ENCODE measurements around the gene MCOLN1.
A peak's percentile ranks its signal among the peaks of the same experiment; 100 is the strongest.
"Not testable (repeated sequence)": the region's sequence is repeated elsewhere in the genome, so short reads cannot be mapped to it uniquely, and the experiment has no call there.

MCOLN1 gene

DNA sequence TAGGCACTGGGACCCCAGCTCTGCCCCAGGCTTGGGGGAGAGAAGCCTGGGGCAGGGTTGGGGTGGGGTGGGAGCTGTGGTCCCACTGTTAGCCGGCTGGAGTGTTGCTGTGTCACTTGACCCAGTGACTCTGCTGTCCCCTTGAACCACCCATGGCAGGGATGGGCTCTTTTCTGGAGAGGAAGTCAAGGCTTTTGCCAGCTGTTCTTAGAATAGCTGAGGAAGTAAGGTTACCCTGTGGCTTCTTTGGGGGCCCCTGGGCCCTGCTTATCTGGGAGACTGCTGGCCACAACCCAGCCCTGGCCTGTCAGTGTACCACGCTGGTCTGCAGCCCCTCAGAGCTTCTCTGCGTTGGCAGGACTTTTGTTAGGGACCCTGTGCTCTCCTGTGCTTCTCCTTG lies 22.2 kb downstream of the MCOLN1 start:
- no peak for DNase-seq

DNA sequence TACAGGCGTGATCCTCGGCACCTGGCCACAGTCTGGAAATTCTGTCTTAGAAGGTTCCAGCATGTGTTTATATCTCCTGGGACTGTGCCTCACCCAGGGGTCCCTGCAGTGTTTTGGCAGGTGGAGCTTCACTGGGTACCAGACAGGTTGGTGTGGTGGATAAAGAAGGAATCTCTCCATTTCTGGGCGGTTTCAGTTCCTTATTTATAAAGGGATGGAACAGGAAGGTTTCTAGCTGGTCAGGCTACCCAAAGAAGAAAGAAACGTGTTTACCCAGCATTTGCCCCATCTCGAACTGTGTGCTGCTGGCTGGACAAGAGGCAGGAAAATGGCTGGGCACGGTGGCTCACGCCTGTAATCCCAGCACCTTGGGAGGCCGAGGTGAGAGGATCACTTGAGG lies 22.9 kb downstream of the MCOLN1 start:
- DNase-seq, result no peak

DNA sequence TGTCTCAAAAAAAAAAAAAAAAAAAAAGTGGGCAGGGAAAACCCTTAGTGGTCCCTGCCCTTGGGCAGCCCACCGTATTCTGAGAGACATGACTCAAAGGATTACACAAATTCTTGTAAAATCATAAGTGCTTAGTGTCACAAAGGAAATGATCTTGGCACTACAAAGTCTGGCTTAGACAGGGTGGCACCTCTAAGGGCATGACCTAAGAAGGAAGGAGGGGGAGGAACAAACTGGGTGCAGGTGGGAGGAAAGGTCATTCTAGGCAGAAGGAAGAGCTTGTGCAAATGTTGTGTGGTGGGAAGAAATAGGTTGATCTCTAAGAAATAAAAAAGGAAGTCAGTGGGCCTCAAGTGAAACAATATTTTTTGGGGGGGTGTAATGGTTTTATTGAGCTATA lies 23.5 kb downstream of the MCOLN1 start:
- no peak for DNase-seq

DNA sequence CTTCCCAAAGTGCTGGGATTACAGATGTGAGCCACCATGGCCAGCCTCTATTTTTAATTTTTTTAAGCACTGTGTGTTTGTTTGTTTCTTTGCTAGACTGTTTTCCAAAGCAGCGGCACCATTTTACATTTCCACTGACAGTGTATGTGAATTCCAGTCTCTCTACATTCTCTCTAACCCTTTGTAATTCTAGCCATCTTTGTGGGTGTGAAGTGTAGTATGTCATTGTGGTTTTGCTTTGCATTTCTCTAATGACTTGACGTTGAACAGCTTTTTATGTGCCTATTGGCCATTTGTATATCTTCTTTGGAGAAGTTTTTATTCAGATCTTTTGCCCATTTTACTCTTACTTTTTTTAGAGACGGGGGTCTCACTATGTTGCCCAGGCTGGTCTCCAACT lies 24.7 kb downstream of the MCOLN1 start:
- no peak for DNase-seq

DNA sequence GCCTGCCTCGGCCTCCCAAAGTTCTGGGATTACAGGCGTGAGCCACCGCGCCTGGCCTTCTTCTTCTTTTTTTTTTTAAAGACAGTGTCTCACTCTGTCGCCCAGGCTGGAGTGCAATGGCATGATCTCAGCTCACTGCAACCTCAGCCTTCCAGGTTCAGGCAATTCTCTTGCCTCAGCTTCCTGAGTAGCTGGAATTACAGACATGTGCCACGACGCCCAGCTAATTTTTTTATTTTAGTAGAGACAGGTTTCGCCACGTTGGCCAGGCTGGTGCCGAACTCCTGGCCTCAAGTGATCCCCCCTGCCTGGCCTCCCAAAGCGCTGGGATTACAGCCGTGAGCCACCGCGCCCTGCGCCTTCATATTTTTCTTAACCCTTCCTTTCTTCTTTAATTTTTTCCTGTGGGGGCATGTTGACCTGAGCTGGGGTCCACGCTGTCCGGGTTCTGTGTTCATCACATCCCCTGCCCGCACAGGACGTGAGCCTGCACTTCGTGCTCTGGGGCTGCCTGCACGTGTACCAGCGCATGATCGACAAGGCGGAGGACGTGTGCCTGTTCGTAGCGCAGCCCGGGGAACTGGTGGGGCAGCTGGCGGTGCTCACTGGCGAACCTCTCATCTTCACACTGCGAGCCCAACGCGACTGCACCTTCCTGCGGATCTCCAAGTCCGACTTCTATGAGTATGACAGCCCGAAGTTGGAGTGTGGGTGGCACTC lies 27.2 kb downstream of the MCOLN1 start:
- DNase-seq, result no peak

DNA sequence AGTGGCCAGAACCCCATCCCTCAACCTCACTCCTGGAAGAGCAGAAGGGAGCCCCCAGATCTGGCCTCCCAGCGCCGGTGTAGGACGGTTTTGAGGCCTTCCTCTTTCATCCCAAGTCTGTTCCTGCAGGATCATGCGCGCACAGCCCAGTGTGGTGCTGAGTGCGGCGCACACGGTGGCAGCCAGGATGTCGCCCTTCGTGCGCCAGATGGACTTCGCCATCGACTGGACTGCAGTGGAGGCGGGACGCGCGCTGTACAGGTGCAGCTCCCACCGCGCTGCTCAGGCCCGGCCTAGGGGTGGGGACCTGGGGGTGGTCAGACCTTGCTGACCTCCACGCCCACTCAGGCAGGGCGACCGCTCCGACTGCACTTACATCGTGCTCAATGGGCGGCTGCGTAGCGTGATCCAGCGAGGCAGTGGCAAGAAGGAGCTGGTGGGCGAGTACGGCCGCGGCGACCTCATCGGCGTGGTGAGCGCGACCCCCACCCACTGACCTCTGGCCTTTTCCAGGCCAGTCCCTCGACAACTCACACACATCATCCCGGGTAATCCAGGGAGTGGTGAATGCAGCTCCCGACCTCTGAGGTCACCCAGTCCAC lies 27.8 kb downstream of the MCOLN1 start:
- DNase-seq, result no peak

DNA sequence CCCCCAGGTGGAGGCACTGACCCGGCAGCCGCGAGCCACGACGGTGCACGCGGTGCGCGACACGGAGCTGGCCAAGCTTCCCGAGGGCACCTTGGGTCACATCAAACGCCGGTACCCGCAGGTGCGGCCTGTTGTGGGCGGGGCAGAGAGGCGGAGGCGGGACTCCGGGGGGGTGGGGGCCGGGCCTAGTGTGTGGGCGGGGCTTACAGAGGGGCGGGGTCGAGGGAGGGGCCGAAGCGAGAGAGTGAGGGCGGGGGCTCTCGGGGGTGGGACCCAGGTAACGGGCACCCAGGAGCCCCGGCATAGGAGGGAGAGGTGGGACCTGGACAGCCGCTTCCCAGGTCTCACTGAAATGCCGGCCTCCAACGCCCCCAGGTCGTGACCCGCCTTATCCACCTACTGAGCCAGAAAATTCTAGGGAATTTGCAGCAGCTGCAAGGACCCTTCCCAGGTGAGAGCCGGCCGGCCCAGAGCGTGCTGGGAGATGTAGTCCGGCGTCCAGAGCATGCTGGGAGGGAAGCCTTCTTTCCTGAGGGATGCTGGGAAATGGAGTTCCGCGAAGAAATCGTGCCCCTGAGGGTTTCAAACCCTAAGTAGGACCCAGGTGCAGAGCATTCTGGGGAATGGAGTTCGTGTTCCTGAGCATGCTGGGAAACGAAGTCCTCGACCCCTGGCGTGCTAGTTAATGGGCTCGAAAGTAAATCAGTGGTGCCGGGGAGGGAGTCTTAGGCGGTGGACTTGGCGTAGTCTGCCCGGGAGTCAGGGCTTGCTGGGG lies 28.8 kb downstream of the MCOLN1 start:
- DNase-seq, result peak in 1 of 2 donors; percentile 28

DNA sequence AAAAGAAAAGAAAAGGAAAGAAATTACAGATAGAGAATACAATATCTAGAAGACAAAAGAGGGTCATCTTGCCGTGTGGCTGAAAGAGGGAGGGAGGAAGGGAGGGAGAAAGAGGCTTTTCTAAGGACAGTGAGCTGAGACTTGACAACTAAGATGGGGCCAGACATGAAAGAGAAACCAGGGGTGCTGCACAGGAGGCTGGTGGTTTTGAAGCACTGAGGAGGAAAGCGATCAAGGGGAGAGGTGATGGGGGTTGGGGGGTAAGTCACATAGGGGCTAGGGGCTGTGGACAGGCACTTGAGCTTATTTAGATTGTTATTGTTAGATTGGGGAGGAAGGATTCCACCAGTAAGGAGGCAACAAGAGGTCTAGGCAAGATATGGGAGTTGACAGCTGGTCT lies 30.4 kb downstream of the MCOLN1 start:
- DNase-seq, result no peak

DNA sequence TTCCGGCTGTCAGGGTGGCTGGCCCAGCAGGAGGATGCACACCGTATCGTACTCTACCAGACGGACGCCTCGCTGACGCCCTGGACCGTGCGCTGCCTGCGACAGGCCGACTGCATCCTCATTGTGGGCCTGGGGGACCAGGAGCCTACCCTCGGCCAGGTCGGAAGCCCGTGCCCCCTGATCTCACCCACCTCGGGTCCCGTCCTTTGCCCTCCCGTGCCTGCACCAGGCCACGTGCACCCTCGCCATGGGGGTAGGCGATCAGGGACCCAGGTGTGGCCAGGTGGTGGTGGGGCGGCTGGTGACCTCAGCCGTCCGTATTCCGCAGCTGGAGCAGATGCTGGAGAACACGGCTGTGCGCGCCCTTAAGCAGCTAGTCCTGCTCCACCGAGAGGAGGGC lies 32.1 kb downstream of the MCOLN1 start:
- no peak for DNase-seq

DNA sequence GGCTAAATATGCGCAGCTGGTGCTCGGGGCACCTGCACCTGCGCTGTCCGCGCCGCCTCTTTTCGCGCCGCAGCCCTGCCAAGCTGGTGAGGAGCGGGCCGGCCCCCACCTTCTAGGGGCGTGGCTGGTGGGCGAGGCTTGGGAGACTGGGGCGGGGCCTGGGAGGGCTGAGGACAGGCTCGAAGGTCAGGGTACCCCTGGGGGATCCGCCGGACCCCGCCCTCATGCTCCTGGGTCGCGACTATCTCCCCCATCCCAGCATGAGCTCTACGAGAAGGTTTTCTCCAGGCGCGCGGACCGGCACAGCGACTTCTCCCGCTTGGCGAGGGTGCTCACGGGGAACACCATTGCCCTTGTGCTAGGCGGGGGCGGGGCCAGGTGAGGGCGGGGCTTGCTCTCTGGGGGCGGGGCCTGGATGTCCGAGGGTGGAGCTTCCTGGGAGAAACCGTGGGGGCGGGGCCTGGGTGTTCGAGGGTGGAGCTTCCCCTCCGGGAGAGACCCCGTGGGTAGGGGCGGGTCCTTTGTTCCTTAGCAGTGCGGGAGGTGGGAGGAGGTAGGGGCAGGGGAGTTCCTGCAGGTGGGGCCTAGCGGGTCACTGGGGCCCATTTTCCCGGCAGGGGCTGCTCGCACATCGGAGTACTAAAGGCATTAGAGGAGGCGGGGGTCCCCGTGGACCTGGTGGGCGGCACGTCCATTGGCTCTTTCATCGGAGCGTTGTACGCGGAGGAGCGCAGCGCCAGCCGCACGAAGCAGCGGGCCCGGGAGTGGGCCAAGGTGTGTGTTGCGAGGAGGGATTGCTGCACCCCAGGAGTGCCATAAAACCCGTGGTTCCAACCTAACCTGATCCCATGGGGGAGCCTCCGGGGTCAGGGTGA lies 32.8 kb downstream of the MCOLN1 start:
- DNase-seq, result peak; percentile 15

DNA sequence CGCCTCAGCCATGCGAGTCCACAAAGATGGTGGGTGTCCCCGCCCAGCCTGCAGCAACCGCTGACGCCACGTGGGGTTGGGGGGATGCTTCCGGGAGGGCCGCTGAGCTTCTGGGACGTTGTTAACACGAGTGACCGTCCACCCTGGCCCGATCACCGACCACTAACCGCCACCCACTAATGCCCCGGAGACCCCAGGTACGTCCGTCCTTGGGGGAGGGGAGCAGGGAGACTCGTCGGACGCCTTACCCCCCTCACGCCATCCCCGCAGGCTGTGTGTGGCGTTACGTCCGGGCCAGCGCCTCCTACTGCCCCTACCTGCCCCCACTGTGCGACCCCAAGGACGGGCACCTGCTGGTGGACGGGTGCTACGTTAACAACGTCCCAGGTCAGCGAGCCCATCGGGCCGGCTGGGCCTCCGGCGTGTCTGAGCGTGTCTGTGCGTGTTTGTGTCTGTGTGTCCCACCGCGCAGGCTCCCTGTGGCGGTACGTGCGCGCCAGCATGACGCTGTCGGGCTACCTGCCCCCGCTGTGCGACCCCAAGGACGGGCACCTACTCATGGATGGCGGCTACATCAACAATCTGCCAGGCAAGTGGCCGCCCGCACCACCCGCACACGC lies 34.4 kb downstream of the MCOLN1 start:
- DNase-seq, result no peak

DNA sequence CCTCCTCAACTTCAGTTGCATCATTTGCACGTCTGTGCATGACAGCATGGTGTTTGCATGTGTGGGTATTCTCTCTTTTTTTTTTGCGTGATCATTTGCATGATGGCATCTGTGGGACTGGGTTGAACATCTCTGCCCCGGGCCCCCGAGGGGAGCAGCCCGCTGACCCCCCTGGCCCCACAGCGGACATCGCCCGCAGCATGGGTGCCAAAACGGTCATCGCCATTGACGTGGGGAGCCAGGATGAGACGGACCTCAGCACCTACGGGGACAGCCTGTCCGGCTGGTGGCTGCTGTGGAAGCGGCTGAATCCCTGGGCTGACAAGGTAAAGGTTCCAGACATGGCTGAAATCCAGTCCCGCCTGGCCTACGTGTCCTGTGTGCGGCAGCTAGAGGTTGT lies 36.2 kb downstream of the MCOLN1 start:
- no peak for DNase-seq

DNA sequence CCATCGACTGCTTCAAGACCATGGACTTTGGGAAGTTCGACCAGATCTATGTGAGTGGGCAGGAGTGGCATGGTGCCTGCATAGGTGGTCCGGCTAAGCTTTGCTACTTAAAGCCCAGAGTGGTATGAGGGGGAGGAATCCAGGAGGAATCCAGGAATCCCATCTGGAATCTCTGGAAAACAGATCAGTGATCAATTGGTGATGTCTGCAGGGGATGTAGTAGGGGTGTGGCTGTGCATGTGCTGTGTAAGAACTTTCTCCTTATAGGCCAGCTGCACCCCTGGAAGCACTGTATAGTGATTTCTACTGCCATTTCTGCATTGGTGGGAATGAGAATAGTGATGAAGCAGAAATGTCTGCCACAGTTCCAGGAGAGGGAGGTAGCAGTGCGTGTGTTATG lies 36.7 kb downstream of the MCOLN1 start:
- no peak for DNase-seq

DNA sequence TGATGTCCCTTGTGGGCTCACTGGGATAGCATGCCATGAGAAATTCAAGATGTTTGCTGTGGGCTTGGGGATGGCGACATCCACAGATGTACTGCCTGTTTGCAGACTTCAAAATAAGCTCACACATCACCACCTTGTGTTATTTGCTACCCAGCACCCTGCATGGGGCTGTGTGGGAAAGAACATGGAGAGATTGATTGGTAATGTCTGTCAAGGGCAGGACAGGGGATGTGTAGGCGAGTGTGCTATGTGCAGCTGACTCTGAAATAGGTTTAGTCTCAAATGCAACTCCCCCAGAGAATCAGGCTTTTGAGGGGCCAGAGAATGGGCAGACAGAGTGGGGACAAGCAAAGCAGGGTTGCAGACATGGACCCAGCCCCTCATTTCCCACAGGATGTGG lies 37.8 kb downstream of the MCOLN1 start:
- no peak for DNase-seq

DNA sequence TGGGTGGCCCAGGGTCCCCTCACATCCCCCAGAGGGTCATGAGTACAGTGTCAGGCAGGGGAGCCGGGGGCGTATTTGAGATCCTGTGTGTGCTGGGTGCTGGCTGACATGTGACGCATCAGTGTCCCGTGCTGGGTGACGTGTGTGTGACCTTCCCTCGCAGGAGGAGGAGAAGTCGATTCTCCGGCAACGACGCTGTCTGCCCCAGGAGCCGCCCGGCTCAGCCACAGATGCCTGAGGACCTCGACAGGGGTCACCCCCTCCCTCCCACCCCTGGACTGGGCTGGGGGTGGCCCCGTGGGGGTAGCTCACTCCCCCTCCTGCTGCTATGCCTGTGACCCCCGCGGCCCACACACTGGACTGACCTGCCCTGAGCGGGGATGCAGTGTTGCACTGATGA lies 38.9 kb downstream of the MCOLN1 start:
- no peak for DNase-seq

DNA sequence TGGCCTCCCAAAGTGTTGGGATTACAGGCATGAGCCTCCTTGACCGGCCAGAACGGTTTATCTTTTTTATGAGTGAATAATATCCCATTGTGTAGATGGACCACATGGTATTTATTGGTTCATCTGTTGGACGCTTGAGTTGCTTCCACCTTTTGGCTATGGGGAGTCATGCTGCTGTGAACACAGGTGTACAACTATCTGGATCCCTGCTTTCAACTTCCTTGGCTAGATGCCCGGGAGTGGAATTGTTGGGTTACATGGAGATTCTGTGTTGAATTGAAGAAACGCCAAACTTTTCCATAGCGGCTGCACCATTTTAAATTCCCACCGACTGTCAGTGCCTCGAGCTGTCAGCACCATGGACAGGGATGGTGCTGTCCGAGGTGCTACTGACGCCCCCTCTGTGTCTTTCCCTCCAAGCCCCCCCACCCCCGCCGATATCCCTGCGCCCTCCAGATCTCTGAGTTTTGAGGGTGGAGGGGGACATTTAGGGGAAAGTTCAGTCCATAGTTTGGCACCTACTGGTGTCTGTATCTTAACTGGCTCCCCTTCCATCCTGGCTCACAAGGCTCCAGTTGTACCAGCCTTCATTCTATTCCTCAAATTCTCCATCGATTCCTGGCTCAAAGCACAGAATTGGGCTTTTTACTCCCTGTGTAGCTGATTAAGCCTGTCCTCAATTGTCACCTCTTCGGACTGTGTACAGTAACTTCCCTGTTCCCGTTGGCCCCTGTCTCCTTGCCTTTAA lies 40.4 kb downstream of the MCOLN1 start:
- DNase-seq, result no peak

DNA sequence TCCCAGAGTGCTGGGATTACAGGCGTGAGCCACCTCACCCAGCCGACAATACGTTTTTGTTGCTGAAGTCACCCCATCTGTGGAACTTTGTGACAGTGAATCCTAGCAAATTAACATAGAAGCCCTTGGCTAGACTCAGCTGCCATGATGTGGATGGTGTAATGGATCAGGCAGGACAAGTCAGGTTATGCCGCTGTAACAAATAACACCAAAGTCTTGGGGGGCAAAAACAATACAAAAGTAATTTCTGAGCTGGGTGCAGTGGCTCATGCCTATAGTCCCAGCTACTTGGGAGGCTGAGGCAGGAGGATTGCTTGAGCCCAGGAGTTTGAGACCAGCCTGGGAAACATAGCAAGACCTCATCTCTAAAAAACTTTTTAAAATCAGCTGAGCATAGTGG lies 42.4 kb downstream of the MCOLN1 start:
- DNase-seq, result no peak

DNA sequence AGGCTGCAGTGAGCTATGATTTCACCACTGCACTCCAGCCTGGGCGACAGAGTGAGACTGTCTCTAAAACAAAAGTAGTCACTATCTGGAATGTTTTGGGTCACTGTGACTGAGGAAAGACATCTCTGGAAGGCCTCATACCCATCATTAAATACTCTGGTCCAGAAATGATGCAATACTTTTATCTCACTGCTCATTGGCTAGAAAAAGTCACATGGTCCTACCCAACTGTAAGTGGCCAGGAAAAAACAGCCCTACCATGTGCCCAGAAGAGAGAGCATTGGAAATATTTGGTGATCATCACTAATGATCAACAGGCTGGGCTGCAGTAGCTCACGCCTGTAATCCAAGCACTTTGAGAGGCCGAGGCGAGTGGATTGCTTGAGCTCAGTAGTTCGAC lies 42.9 kb downstream of the MCOLN1 start:
- DNase-seq, result no peak

DNA sequence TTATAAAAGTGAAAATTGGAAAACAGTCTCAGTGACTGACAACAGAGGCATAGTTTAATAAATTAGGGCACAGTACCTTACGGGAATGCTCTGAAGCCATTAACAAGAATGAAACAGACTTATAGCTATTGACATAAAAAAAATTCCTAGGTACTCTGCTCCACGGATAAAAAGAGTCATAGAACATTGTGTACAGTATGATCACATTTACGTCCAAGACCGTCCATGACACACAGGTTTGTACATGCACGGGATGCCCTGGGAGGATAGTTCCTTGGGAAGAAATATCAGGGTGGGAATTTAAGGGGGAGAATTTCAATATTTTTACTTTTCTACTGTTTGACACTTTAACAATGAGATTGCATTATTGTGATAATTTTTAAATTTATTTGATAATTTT lies 48.3 kb downstream of the MCOLN1 start:
- no peak for DNase-seq

DNA sequence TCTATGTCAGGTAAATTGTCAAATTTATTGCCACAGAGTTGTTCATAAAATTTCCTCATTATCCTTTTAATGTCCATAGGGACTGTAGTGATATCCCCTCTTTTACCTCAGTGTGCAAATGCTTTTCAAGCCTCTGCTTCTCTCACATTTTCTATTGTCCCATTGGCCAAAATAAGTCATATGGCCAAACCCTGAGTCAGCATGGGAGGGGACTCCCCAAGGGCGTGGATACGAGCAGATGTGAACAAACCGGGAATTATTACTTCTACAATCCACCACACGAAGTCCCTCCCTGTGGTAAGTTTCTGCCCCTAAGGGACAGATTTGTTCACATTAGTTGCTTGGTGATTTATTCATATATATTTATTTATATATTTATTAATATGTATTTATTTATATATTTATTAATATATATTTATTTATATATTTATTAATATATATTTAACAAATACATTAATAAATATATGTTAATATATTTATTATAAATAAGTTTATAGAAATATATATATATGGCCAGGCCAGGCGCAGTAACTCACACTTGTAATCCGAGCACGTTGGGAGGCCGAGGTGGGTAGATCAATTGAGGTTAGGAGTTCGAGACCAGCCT lies 53.1 kb downstream of the MCOLN1 start:
- no peak for DNase-seq

DNA sequence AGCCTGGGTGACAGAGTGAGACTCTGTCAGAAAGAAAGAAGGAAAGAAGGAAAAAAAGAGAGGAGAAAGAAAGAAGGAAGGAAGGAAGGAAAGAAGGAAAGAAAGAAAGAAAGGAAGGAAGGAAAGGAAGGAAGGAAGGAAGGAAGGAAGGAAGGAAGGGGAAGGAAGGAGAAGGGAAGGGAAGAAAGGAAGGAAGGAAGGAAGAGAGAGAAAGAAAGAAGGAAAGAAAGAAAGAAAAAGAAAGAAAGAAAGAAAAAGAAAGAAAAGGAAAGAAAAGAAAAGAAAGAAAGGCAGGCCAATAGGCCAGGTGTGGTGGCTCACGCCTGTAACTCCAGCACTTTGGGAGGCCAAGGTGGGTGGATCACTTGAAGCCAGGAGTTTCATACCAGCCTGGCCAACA lies 55.0 kb downstream of the MCOLN1 start:
- not testable (repeated sequence) for DNase-seq

DNA sequence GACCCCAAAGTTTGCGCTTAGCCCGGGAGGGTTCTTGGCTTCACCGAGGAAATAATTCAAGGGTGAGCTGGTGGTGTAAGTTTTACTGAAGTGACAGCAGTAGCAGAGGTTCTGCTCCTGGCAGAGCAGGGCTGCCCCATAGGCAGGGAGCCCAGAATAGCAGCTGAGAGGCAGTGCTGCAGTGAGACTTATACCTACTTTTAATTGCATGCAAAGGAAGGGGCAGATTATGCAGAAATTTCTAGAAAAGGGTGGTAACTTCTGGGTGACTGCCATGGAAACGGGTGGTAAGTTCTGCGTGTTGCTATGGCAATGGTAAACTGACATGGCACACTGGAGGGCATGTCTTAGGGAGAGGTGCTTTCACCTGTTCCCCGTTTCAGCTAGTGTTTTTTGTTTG lies 55.7 kb downstream of the MCOLN1 start:
- no peak for DNase-seq

Measured in activated CD4-positive, alpha-beta T cell treated with anti-CD3 and anti-CD28 coated beads for 4 hours (primary cell).